ENCODE results near the gene SUSD6. TPM values are rescaled to one million over a fixed set of nuclear protein-coding genes. Genes with fewer than 3 reads are reported as not detected.

Gene SUSD6
- total RNA-seq, 1 donor = 63.2 TPM

- Histone ChIP-seq H3K9me3 (ENCODE audit: low read depth, low read length) (no peaks in the 10 kb centered on the region), H3K27me3 (ENCODE audit: insufficient read depth, low read length) (no peaks in the 10 kb centered on the region), H3K4me3 (ENCODE audit: low read length) (no peak overlapping the region), H3K4me1 (ENCODE audit: insufficient read depth, low read length) (peaks cover 41% of the 10 kb centered on the region)
These were observed 51.4 kb downstream of the SUSD6 start for GRCh38 chr14:69662636-69663299.

GRCh38 chr14:69663300-69663643 is 51.9 kb downstream of the SUSD6 start:
- Histone ChIP-seq H3K9me3 (ENCODE audit: low read depth, low read length) (no peaks in the 10 kb centered on the region), H3K4me1 (ENCODE audit: insufficient read depth, low read length) (peaks cover 46% of the 10 kb centered on the region), H3K4me3 (ENCODE audit: low read length) (no peak overlapping the region), H3K27me3 (ENCODE audit: insufficient read depth, low read length) (no peaks in the 10 kb centered on the region)

GRCh38 chr14:69664265-69664664 is 52.9 kb downstream of the SUSD6 start:
- no peak overlapping the region for H3K4me3 ChIP-seq (ENCODE audit: low read length)
- H3K4me1 ChIP-seq (ENCODE audit: insufficient read depth, low read length) = peaks cover 55% of the 10 kb centered on the region
- H3K27me3 ChIP-seq (ENCODE audit: insufficient read depth, low read length) = no peaks in the 10 kb centered on the region
- H3K9me3 ChIP-seq (ENCODE audit: low read depth, low read length) = no peaks in the 10 kb centered on the region

- Histone ChIP-seq H3K4me3 (ENCODE audit: low read length) (no peak overlapping the region), H3K4me1 (ENCODE audit: insufficient read depth, low read length) (peaks cover 62% of the 10 kb centered on the region), H3K9me3 (ENCODE audit: low read depth, low read length) (no peaks in the 10 kb centered on the region), H3K27me3 (ENCODE audit: insufficient read depth, low read length) (no peaks in the 10 kb centered on the region)
These were observed 53.6 kb downstream of the SUSD6 start for GRCh38 chr14:69664865-69665526.

- no peak overlapping the region for H3K4me3 ChIP-seq (ENCODE audit: low read length)
- peaks cover 62% of the 10 kb centered on the region for H3K4me1 ChIP-seq (ENCODE audit: insufficient read depth, low read length)
- no peaks in the 10 kb centered on the region for H3K27me3 ChIP-seq (ENCODE audit: insufficient read depth, low read length)
- H3K9me3 ChIP-seq (ENCODE audit: low read depth, low read length) = no peaks in the 10 kb centered on the region
These were observed 54.2 kb downstream of the SUSD6 start for GRCh38 chr14:69665631-69666030.

GRCh38 chr14:69666112-69666511 is 54.7 kb downstream of the SUSD6 start:
- no peaks in the 10 kb centered on the region for H3K9me3 ChIP-seq (ENCODE audit: low read depth, low read length)
- H3K4me3 ChIP-seq (ENCODE audit: low read length) = no peak overlapping the region
- H3K27me3 ChIP-seq (ENCODE audit: insufficient read depth, low read length) = no peaks in the 10 kb centered on the region
- H3K4me1 ChIP-seq (ENCODE audit: insufficient read depth, low read length) = peaks cover 65% of the 10 kb centered on the region

GRCh38 chr14:69666690-69667211 is 55.4 kb downstream of the SUSD6 start:
- H3K4me3 ChIP-seq (ENCODE audit: low read length) = no peak overlapping the region
- H3K27me3 ChIP-seq (ENCODE audit: insufficient read depth, low read length) = no peaks in the 10 kb centered on the region
- no peaks in the 10 kb centered on the region for H3K9me3 ChIP-seq (ENCODE audit: low read depth, low read length)
- peaks cover 70% of the 10 kb centered on the region for H3K4me1 ChIP-seq (ENCODE audit: insufficient read depth, low read length)

- Histone ChIP-seq H3K27me3 (ENCODE audit: insufficient read depth, low read length) (no peaks in the 10 kb centered on the region), H3K9me3 (ENCODE audit: low read depth, low read length) (no peaks in the 10 kb centered on the region), H3K4me1 (ENCODE audit: insufficient read depth, low read length) (peaks cover 81% of the 10 kb centered on the region), H3K4me3 (ENCODE audit: low read length) (no peak overlapping the region)
These were observed 56.5 kb downstream of the SUSD6 start for GRCh38 chr14:69667938-69668335.

- H3K4me3 ChIP-seq (ENCODE audit: low read length) = no peak overlapping the region
- H3K27me3 ChIP-seq (ENCODE audit: insufficient read depth, low read length) = no peaks in the 10 kb centered on the region
These were observed 58.0 kb downstream of the SUSD6 start for GRCh38 chr14:69669375-69669774.

GRCh38 chr14:69670093-69670492 is 58.7 kb downstream of the SUSD6 start:
- no peak overlapping the region for H3K4me3 ChIP-seq (ENCODE audit: low read length)
- H3K9me3 ChIP-seq (ENCODE audit: low read depth, low read length) = no peaks in the 10 kb centered on the region
- H3K27me3 ChIP-seq (ENCODE audit: insufficient read depth, low read length) = no peaks in the 10 kb centered on the region
- H3K4me1 ChIP-seq (ENCODE audit: insufficient read depth, low read length) = peaks cover 81% of the 10 kb centered on the region

More at GRCh38 chr14:69669375-69669774, 58.0 kb downstream of the SUSD6 start:
- Histone ChIP-seq H3K9me3 (ENCODE audit: low read depth, low read length) (no peaks in the 10 kb centered on the region), H3K4me1 (ENCODE audit: insufficient read depth, low read length) (peaks cover 81% of the 10 kb centered on the region)

- H3K4me1 ChIP-seq (ENCODE audit: insufficient read depth, low read length) = peaks cover 93% of the 10 kb centered on the region
- no peaks in the 10 kb centered on the region for H3K27me3 ChIP-seq (ENCODE audit: insufficient read depth, low read length)
- no peaks in the 10 kb centered on the region for H3K9me3 ChIP-seq (ENCODE audit: low read depth, low read length)
- H3K4me3 ChIP-seq (ENCODE audit: low read length) = no peak overlapping the region
These were observed 60.1 kb downstream of the SUSD6 start for GRCh38 chr14:69671365-69672030.

- no peak overlapping the region for H3K4me3 ChIP-seq (ENCODE audit: low read length)
- H3K4me1 ChIP-seq (ENCODE audit: insufficient read depth, low read length) = peaks cover 92% of the 10 kb centered on the region
- no peaks in the 10 kb centered on the region for H3K27me3 ChIP-seq (ENCODE audit: insufficient read depth, low read length)
- no peaks in the 10 kb centered on the region for H3K9me3 ChIP-seq (ENCODE audit: low read depth, low read length)
These were observed 61.0 kb downstream of the SUSD6 start for GRCh38 chr14:69672356-69672755.

- H3K4me1 ChIP-seq (ENCODE audit: insufficient read depth, low read length) = peaks cover 85% of the 10 kb centered on the region
- H3K27me3 ChIP-seq (ENCODE audit: insufficient read depth, low read length) = no peaks in the 10 kb centered on the region
- no peak overlapping the region for H3K4me3 ChIP-seq (ENCODE audit: low read length)
- no peaks in the 10 kb centered on the region for H3K9me3 ChIP-seq (ENCODE audit: low read depth, low read length)
These were observed 61.7 kb downstream of the SUSD6 start for GRCh38 chr14:69673104-69673503.

- Histone ChIP-seq H3K4me1 (ENCODE audit: insufficient read depth, low read length) (peaks cover 79% of the 10 kb centered on the region), H3K9me3 (ENCODE audit: low read depth, low read length) (no peaks in the 10 kb centered on the region), H3K4me3 (ENCODE audit: low read length) (no peak overlapping the region), H3K27me3 (ENCODE audit: insufficient read depth, low read length) (no peaks in the 10 kb centered on the region)
These were observed 62.3 kb downstream of the SUSD6 start for GRCh38 chr14:69673578-69674305.
